ENCODE measurements around the gene TXK. TPM values are rescaled to one million over a fixed set of nuclear protein-coding genes. Genes with fewer than 3 reads are reported as not detected.

TXK gene
- total RNA-seq, 1 experiment from 2014 or later, result not detected

GRCh38 chr4:48042979-48043461 is 91.0 kb downstream of the TXK start:
- DNase-seq (ENCODE audit: low read depth, low spot score), result no peak
- in situ Hi-C loops (cut with HindIII; ENCODE audit: low pct_unique_long_range_greater_than_20kb, low sequenced_read_pairs), result no loop called here

GRCh38 chr4:48041535-48042137 is 92.4 kb downstream of the TXK start:
- in situ Hi-C loops (cut with HindIII; ENCODE audit: low pct_unique_long_range_greater_than_20kb, low sequenced_read_pairs), result no loop called here
- DNase-seq (ENCODE audit: low read depth, low spot score), result no peak

GRCh38 chr4:48039561-48039960 is 94.5 kb downstream of the TXK start:
- DNase-seq (ENCODE audit: low read depth, low spot score), result no peak
- in situ Hi-C loops (cut with HindIII; ENCODE audit: low pct_unique_long_range_greater_than_20kb, low sequenced_read_pairs), result no loop called here

DNA sequence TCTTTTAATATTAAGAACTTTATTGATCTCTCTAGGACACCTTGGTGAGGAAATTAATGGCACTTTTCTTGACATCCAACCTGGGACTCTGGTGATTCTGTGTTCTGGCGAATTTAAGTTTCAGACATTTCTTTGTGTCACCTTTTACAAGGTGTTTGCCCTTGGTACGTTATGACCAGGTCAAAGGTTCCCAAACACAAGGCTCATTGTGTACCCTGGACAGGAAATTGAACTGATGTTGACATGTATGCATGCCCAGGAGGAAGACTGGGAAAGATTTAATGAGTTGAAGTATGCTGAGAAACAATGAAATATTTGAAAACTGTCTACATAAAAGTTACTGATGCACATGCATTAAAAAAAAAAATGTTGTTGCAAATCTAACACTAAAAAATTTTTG is 95.4 kb downstream of the TXK start:
- no peak for DNase-seq (ENCODE audit: low read depth, low spot score)
- in situ Hi-C loops (cut with HindIII; ENCODE audit: low pct_unique_long_range_greater_than_20kb, low sequenced_read_pairs), result no loop called here

GRCh38 chr4:48037117-48037462 is 97.0 kb downstream of the TXK start:
- in situ Hi-C loops (cut with HindIII; ENCODE audit: low pct_unique_long_range_greater_than_20kb, low sequenced_read_pairs), result no loop called here

GRCh38 chr4:48035952-48036351 is 98.1 kb downstream of the TXK start:
- in situ Hi-C loops (cut with HindIII; ENCODE audit: low pct_unique_long_range_greater_than_20kb, low sequenced_read_pairs), result no loop called here

More at GRCh38 chr4:48037117-48037462, 97.0 kb downstream of the TXK start:
- DNase-seq (ENCODE audit: low read depth, low spot score), result no peak

GRCh38 chr4:48033825-48034413 is 100.1 kb downstream of the TXK start:
- peak; percentile 64 for DNase-seq (ENCODE audit: low read depth, low spot score)
- in situ Hi-C loops (cut with HindIII; ENCODE audit: low pct_unique_long_range_greater_than_20kb, low sequenced_read_pairs), result no loop called here

More at GRCh38 chr4:48035952-48036351, 98.1 kb downstream of the TXK start:
- no peak for DNase-seq (ENCODE audit: low read depth, low spot score)

DNA sequence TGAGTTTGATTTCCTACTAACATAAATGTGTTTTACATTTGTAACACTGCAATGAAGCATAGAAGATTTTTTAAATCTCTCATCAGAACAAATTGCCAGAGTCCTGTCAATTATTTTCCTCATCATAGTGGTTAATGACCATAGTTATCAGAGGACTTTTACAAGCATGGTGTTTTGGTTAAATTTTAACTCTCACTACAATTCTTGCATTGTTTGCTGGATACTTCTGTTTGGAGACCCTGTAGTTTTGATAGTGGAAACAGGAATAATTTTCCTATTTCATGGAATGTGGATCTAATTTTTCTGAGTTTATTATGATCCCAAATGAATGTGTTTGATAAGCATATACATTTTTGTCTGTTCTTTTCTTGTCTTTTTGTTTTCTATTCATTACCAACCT is 100.6 kb downstream of the TXK start:
- no peak for DNase-seq (ENCODE audit: low read depth, low spot score)
- in situ Hi-C loops (cut with HindIII; ENCODE audit: low pct_unique_long_range_greater_than_20kb, low sequenced_read_pairs), result no loop called here

DNA sequence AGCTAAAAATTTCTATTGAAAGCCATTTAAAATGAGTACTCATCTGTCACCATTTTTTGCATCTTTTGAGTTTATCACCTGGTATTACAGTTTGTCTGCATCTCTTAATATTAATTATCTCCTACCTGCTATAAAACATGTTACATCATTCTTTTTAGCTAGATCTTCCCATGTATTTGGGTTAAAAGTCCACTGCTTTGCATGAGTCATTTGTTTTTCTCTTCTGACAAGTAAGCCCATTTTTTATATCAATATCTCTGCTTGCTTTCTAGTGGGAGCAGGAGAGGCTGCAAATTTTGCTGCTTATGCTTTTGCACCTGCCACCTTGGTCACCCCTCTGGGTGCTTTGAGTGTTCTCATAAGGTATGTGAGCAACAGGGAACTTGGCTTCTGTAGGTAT is 101.3 kb downstream of the TXK start:
- in situ Hi-C loops (cut with HindIII; ENCODE audit: low pct_unique_long_range_greater_than_20kb, low sequenced_read_pairs), result no loop called here
- no peak for DNase-seq (ENCODE audit: low read depth, low spot score)

DNA sequence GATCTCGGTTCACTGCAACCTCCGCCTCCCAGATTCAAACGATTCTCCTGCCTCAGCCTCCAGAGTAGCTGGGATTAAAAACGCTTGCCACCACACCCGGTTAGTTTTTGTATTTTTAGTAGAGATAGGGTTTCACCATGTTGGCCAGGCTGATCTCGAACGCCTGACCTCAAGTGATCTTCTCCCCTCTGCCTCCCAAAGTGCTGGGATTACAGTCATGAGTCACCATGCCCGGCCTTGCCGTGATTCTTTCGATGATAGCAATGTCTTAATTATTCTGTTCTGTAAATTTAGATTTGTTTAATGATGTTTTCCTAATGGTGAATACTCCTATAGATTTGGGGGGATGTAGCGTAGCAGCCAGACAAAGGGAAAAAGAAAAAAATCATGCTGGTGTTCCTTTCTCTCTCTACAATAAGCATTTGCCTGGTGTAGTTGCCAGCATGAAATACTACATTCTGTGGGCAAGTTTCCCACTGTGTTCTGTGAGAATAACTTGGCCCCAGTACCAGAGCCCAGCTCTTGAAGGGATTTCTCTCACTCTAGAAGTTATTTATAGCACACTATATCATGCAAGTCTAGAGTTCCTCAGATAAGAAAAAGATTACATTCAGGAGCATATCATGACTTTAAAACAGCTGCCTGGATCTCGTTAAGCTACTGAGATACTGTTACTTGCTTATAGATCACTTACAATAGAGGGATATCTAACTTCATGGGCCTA is 102.1 kb downstream of the TXK start:
- in situ Hi-C loops (cut with HindIII; ENCODE audit: low pct_unique_long_range_greater_than_20kb, low sequenced_read_pairs), result no loop called here
- DNase-seq (ENCODE audit: low read depth, low spot score), result no peak

GRCh38 chr4:48030470-48030869 is 103.6 kb downstream of the TXK start:
- in situ Hi-C loops (cut with HindIII; ENCODE audit: low pct_unique_long_range_greater_than_20kb, low sequenced_read_pairs), result no loop called here
- DNase-seq (ENCODE audit: low read depth, low spot score), result no peak

GRCh38 chr4:48028696-48029095 is 105.4 kb downstream of the TXK start:
- DNase-seq (ENCODE audit: low read depth, low spot score), result no peak
- in situ Hi-C loops (cut with HindIII; ENCODE audit: low pct_unique_long_range_greater_than_20kb, low sequenced_read_pairs), result no loop called here

GRCh38 chr4:48027653-48028052 is 106.4 kb downstream of the TXK start:
- no peak for DNase-seq (ENCODE audit: low read depth, low spot score)
- in situ Hi-C loops (cut with HindIII; ENCODE audit: low pct_unique_long_range_greater_than_20kb, low sequenced_read_pairs), result no loop called here

- in situ Hi-C loops (cut with HindIII; ENCODE audit: low pct_unique_long_range_greater_than_20kb, low sequenced_read_pairs), result no loop called here
- DNase-seq (ENCODE audit: low read depth, low spot score), result peak; percentile 53
These were observed 109.0 kb downstream of the TXK start for GRCh38 chr4:48025005-48025404.

DNA sequence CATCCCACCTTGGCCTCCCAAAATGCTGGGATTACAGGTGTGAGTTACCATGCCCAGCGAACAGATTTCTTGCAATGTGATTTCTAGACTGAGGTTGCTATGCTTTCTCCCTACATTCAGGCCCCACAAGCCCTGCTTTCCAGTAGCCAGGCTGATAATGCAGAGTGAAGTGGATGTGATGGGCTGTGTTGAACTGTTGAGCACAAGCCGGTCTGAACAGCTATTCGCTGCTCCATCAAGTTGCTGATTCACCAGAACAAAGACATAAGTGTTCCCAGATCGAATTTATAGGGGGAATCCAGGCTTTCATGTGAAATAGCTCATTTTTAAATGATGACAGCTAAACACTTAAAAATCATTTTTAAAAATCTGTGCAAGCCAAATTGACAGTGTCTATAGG is 109.5 kb downstream of the TXK start:
- no peak for DNase-seq (ENCODE audit: low read depth, low spot score)
- in situ Hi-C loops (cut with HindIII; ENCODE audit: low pct_unique_long_range_greater_than_20kb, low sequenced_read_pairs), result no loop called here

DNA sequence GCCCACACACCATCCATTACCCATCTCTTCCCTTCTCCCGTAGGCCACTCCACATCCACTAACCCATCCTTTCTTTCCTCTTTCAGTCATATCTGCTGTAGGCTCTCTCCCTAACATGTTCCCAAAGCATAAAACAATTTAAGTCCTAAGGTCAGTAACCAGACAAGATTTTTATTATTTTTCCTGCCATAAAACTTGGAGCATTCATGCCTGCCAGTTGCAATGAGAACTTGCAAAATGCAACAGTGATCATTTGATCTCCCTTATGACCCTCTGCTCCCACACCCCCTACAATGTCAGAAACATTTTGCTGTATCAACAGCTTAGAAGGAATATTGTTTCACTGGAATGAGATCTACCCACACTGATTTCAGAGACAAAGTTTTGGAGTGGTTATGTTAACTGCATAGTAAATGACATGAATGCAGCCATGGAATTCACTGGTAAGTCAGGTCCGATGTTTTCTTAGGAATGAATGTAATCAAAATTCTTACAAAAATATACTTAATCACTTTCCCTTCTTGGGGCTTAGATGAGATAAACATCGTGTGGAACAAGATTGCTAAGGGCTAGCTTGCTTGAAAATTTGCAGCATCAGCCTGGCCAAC is 111.8 kb downstream of the TXK start:
- in situ Hi-C loops (cut with HindIII; ENCODE audit: low pct_unique_long_range_greater_than_20kb, low sequenced_read_pairs), result no loop called here
- DNase-seq (ENCODE audit: low read depth, low spot score), result no peak

GRCh38 chr4:48021100-48021499 is 113.0 kb downstream of the TXK start:
- in situ Hi-C loops (cut with HindIII; ENCODE audit: low pct_unique_long_range_greater_than_20kb, low sequenced_read_pairs), result no loop called here
- no peak for DNase-seq (ENCODE audit: low read depth, low spot score)

DNA sequence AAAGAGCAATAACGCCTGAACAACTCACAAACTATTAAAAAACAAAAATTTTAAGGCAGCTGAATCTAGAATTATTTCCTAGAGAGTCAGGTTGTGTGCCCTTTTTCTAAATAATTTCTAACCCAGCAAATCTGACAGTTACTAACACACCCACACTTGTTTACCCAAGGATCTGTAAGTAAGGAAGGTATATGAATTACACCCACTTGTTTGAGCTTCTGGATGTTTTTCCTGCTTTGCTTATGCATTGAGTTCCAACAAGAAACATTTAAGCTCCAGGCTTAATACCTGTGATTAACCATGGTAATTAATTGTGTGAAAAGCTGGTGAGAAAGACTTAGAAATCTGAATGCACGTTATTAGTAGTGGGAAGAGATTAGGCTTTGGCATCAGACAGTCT is 115.9 kb downstream of the TXK start:
- no peak for DNase-seq (ENCODE audit: low read depth, low spot score)
- in situ Hi-C loops (cut with HindIII; ENCODE audit: low pct_unique_long_range_greater_than_20kb, low sequenced_read_pairs), result no loop called here
